ENCODE results near the gene IGSF3. TPM values are rescaled to one million over a fixed set of nuclear protein-coding genes. Genes with fewer than 3 reads are reported as not detected.
"Not testable (repeated sequence)": the region's sequence is repeated elsewhere in the genome, so short reads cannot be mapped to it uniquely, and the experiment has no call there.

IGSF3 gene
- total RNA-seq, 1 experiment from 2014 or later: 32.4 TPM

DNA sequence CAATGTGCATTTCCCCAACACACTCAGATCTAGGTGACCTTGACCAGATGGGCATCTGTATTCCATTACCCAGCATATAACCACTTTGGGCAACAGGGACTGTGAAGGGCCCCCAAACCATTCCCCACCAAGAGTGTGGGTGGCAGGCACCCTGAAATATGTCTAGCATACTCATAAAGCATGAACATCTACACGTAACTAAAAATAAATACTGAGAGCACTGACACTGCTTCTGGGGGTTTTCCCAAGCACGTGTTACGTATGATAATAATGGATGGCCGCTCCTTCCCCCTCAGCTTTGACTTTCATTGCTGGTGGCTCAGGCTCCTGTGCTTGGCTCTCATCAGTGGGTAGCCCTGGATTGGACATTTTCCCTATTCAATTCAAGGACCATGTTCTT, 39.1 kb downstream of the IGSF3 start (continued):
- TF ChIP-seq CBFB (CRISPR knock-in tag; IDR thresholded peaks at IDR 0.05; ENCODE audit: low read depth): no peak

GRCh38 chr1:116627357-116627756, 40.2 kb downstream of the IGSF3 start:
- H3K27me3 Mint-ChIP-seq (ENCODE audit: low read depth): peaks cover 15% of the 10 kb centered on the region
- H3K4me3 Mint-ChIP-seq; DNase-seq (ENCODE audit: low spot score); H3K36me3 Mint-ChIP-seq; ATAC-seq; H3K27ac Mint-ChIP-seq; H3K9me3 Mint-ChIP-seq; POLR2A ChIA-PET: not testable (repeated sequence)
- H3K4me1 Mint-ChIP-seq: peaks cover 67% of the 10 kb centered on the region
- CTCF ChIA-PET: interaction anchor here (0.8 to 1.2 kb wide), 2 partner anchors 31 to 53 kb away, joined by 5 read pairs; no protein-coding TSS in a partner anchor

GRCh38 chr1:116626915-116627314, 40.6 kb downstream of the IGSF3 start:
- CTCF ChIA-PET: interaction anchor here (1.2 kb wide), 1 partner anchor 52 kb away, joined by 5 read pairs; no protein-coding TSS in a partner anchor
- ATAC-seq; H3K9me3 Mint-ChIP-seq; H3K4me3 Mint-ChIP-seq; POLR2A ChIA-PET; H3K36me3 Mint-ChIP-seq; H3K27ac Mint-ChIP-seq; DNase-seq (ENCODE audit: low spot score): not testable (repeated sequence)
- H3K27me3 Mint-ChIP-seq (ENCODE audit: low read depth): peaks cover 15% of the 10 kb centered on the region
- H3K4me1 Mint-ChIP-seq: peaks cover 65% of the 10 kb centered on the region

GRCh38 chr1:116625155-116625554, 42.4 kb downstream of the IGSF3 start:
- Mint-ChIP-seq H3K4me1 (peaks cover 64% of the 10 kb centered on the region), H3K9me3 (peaks cover 18% of the 10 kb centered on the region), H3K36me3 (peaks cover 20% of the 10 kb centered on the region)
- DNase-seq (ENCODE audit: low spot score); H3K27me3 Mint-ChIP-seq (ENCODE audit: low read depth); POLR2A ChIA-PET; H3K27ac Mint-ChIP-seq; ATAC-seq; H3K4me3 Mint-ChIP-seq: not testable (repeated sequence)
- CTCF ChIA-PET: interaction anchor here (0.9 kb wide), 1 partner anchor 19 kb away, joined by 3 read pairs; no protein-coding TSS in a partner anchor

DNA sequence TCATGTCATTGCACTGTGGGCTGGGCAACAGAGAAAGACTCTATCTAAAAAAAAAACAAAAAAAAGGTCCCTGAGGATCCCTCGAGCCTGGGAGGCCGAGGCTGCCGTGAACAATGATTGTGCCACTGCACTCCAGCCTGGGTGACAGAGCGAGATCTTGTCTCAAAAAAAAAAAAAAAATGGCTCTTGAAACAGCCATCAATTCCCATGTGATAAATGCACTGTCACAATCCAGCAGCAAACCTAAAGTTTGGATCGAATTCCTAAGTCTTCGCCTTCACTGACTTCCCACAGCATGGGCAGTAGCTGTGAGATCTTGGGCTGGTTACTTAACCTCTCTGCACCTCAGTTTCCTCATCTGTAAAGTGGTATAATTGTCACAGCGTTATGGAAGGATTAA, 43.5 kb downstream of the IGSF3 start:
- Mint-ChIP-seq H3K27ac (no peak overlapping the region), H3K4me1 (peaks cover 61% of the 10 kb centered on the region), H3K27me3 (ENCODE audit: low read depth) (no peaks in the 10 kb centered on the region), H3K9me3 (peaks cover 19% of the 10 kb centered on the region), H3K36me3 (peaks cover 22% of the 10 kb centered on the region), H3K4me3 (no peak overlapping the region)
- POLR2A ChIA-PET: no interaction called here
- CTCF ChIA-PET: interaction anchor here (0.6 to 0.9 kb wide), 2 partner anchors 18 to 551 kb away, joined by 3 read pairs; no protein-coding TSS in a partner anchor
- no peak for TF ChIP-seq TEAD4 (CRISPR knock-in tag; IDR thresholded peaks at IDR 0.05)
- TF ChIP-seq MYBL2 (CRISPR knock-in tag; IDR thresholded peaks at IDR 0.05): no peak
- TF ChIP-seq PREB (CRISPR knock-in tag; IDR thresholded peaks at IDR 0.05; ENCODE audit: borderline replicate concordance): no peak
- TF ChIP-seq, protein P1, sequence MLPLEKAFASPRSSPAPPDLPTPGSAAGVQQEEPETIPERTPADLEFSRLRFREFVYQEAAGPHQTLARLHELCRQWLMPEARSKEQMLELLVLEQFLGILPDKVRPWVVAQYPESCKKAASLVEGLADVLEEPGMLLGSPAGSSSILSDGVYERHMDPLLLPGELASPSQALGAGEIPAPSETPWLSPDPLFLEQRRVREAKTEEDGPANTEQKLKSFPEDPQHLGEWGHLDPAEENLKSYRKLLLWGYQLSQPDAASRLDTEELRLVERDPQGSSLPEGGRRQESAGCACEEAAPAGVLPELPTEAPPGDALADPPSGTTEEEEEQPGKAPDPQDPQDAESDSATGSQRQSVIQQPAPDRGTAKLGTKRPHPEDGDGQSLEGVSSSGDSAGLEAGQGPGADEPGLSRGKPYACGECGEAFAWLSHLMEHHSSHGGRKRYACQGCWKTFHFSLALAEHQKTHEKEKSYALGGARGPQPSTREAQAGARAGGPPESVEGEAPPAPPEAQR (CRISPR knock-in tag; IDR thresholded peaks at IDR 0.05): no peak
- TF ChIP-seq ESRRA (CRISPR knock-in tag; IDR thresholded peaks at IDR 0.05; ENCODE audit: borderline replicate concordance): no peak
- TF ChIP-seq CBFB (CRISPR knock-in tag; IDR thresholded peaks at IDR 0.05; ENCODE audit: low read depth): no peak
- no peak for TF ChIP-seq ZNF425 (CRISPR knock-in tag; conservative IDR thresholded peaks at IDR 0.05)
- no peak for TF ChIP-seq RORB (CRISPR knock-in tag; IDR thresholded peaks at IDR 0.05)
- TF ChIP-seq MXD4 (CRISPR knock-in tag; IDR thresholded peaks at IDR 0.05; ENCODE audit: borderline replicate concordance): no peak
- TF ChIP-seq ZNF416 (CRISPR knock-in tag; IDR thresholded peaks at IDR 0.05): no peak
- TF ChIP-seq IRF2 (CRISPR knock-in tag; IDR thresholded peaks at IDR 0.05; ENCODE audit: borderline replicate concordance, low read depth): no peak
- no peak for TF ChIP-seq CREM (CRISPR knock-in tag; IDR thresholded peaks at IDR 0.05)
- TF ChIP-seq, protein P2, sequence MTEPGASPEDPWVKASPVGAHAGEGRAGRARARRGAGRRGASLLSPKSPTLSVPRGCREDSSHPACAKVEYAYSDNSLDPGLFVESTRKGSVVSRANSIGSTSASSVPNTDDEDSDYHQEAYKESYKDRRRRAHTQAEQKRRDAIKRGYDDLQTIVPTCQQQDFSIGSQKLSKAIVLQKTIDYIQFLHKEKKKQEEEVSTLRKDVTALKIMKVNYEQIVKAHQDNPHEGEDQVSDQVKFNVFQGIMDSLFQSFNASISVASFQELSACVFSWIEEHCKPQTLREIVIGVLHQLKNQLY (CRISPR knock-in tag; IDR thresholded peaks at IDR 0.05): no peak
- no peak for TF ChIP-seq NFYB (CRISPR knock-in tag; conservative IDR thresholded peaks at IDR 0.05; ENCODE audit: low read depth)
- no peak for TF ChIP-seq ZNF671 (CRISPR knock-in tag; IDR thresholded peaks at IDR 0.05)
- DNase-seq (ENCODE audit: low spot score) (no peak), ATAC-seq (no peak)

DNA sequence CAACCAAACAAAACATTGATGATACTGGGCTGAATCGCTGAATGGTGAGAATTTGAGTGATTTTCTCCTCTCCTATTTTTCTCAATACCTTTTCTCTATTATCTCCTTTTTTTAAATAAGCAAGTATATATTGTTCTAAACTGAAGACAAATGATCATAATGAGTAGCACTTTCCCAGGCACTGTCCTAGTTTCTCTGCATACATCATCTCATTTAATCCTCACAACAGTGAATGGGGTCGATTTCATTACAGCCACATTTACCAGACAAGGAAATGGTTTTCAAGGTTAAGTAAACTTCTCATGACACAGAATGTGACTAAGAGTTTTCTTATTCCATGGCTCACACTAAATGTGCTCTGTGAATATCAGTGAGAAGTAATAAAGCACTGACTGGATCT, 45.0 kb downstream of the IGSF3 start:
- peaks cover 19% of the 10 kb centered on the region for H3K9me3 Mint-ChIP-seq
- peaks cover 58% of the 10 kb centered on the region for H3K4me1 Mint-ChIP-seq
- H3K27ac Mint-ChIP-seq; POLR2A ChIA-PET; ATAC-seq; DNase-seq (ENCODE audit: low spot score); H3K4me3 Mint-ChIP-seq; CTCF ChIA-PET; H3K27me3 Mint-ChIP-seq (ENCODE audit: low read depth): not testable (repeated sequence)
- H3K36me3 Mint-ChIP-seq: peaks cover 22% of the 10 kb centered on the region

GRCh38 chr1:116621756-116622155, 45.8 kb downstream of the IGSF3 start:
- H3K27me3 Mint-ChIP-seq (ENCODE audit: low read depth); DNase-seq (ENCODE audit: low spot score); ATAC-seq; CTCF ChIA-PET; POLR2A ChIA-PET; H3K27ac Mint-ChIP-seq; H3K4me3 Mint-ChIP-seq: not testable (repeated sequence)
- H3K9me3 Mint-ChIP-seq: peaks cover 19% of the 10 kb centered on the region
- peaks cover 22% of the 10 kb centered on the region for H3K36me3 Mint-ChIP-seq
- H3K4me1 Mint-ChIP-seq: peaks cover 57% of the 10 kb centered on the region

All from WTC11 (cell line).